Keratinocyte (primary cell): ENCODE data around the gene CHD2. TPM values are rescaled to one million over a fixed set of nuclear protein-coding genes. Genes with fewer than 3 reads are reported as not detected.

Source experiments
- DNase-seq: peaks from one replicate; pipeline ENCODE4 v3.0.0-alpha.2; 2011; ENCODE audit warnings: low read depth, missing footprints, low spot score
- FAIRE-seq: peaks from 2 replicates; lab custom pipeline; 2011; peaks lifted over from hg19 to GRCh38; lab: Jason Lieb, UNC
- H2AFZ ChIP-seq: 2 replicates; pipeline ENCODE4 v1.6.0; 2012; ENCODE audit warnings: low read length, control low read depth, inconsistent platforms; ENCODE audit not compliant: control insufficient read depth
- H3K27ac ChIP-seq: 2 replicates; pipeline ENCODE4 v1.5.1; 2011; ENCODE audit warnings: low read length; ENCODE audit not compliant: control insufficient read depth, insufficient read depth
- H3K27me3 ChIP-seq: 3 replicates; pipeline ENCODE4 v1.6.0; 2011; ENCODE audit warnings: low read length; ENCODE audit not compliant: control insufficient read depth, insufficient read depth; ENCODE audit errors: extremely low read depth
- H3K36me3 ChIP-seq, 2 experiments: 2 replicates in 1 of 2; 3 replicates in 1 of 2; pipeline ENCODE4 v1.5.1; 2011; ENCODE audit warnings: low read length in 2 of 2, mild to moderate bottlenecking in 1 of 2; ENCODE audit not compliant: control insufficient read depth in 2 of 2, insufficient read depth in 2 of 2; ENCODE audit errors: extremely low read depth in 1 of 2
- H3K4me1 ChIP-seq: 3 replicates; pipeline ENCODE4 v1.5.1; 2011; ENCODE audit warnings: low read length; ENCODE audit not compliant: control insufficient read depth, insufficient read depth; ENCODE audit errors: extremely low read depth
- H3K4me2 ChIP-seq: 3 replicates; pipeline ENCODE4 v1.6.0; 2011; ENCODE audit warnings: low read depth, low read length; ENCODE audit not compliant: control insufficient read depth, insufficient read depth; ENCODE audit errors: extremely low read depth
- H3K4me3 ChIP-seq, 3 experiments: fragments of 200-600 bp in 1 of 3; sonication (generic) in 1 of 3; 2 replicates in 2 of 3; 3 replicates in 1 of 3; pipeline ENCODE4 v1.5.1; 2011 to 2016; ENCODE audit warnings: low read length in 3 of 3, mild to moderate bottlenecking in 3 of 3, control low read depth in 2 of 3, inconsistent platforms in 1 of 3, low read depth in 1 of 3, mixed read lengths in 1 of 3, mixed run types in 1 of 3, moderate library complexity in 1 of 3; ENCODE audit not compliant: control insufficient read depth in 2 of 3, insufficient read depth in 2 of 3; ENCODE audit errors: extremely low read depth in 1 of 3
- H3K79me2 ChIP-seq: 2 replicates; pipeline ENCODE4 v1.6.0; 2012; ENCODE audit warnings: low read length; ENCODE audit not compliant: control insufficient read depth, insufficient read depth
- H3K9ac ChIP-seq: 3 replicates; pipeline ENCODE4 v1.6.0; 2011; ENCODE audit warnings: low read length; ENCODE audit not compliant: control insufficient read depth, insufficient read depth; ENCODE audit errors: extremely low read depth
- H3K9me1 ChIP-seq: 3 replicates; pipeline ENCODE4 v1.6.0; 2011; ENCODE audit warnings: low read length; ENCODE audit not compliant: control insufficient read depth, insufficient read depth; ENCODE audit errors: extremely low read depth
- H3K9me3 ChIP-seq: 2 replicates; pipeline ENCODE4 v1.5.1; 2012; ENCODE audit warnings: low read depth, low read length; ENCODE audit not compliant: control insufficient read depth
- H4K20me1 ChIP-seq: 3 replicates; pipeline ENCODE4 v1.6.0; 2011; ENCODE audit warnings: low read length; ENCODE audit not compliant: control insufficient read depth, insufficient read depth; ENCODE audit errors: extremely low read depth
- EZH2 ChIP-seq: IDR thresholded peaks from one replicate; pipeline ENCODE4 v1.6.1; 2012; ENCODE audit warnings: inconsistent platforms, mild to moderate bottlenecking, low read length, moderate library complexity
- dilution Hi-C: fragments of 300-500 bp; cut with MboI; formaldehyde crosslinking; loops from one replicate; pipeline ENCODE4 v1.7.0; 2020; ENCODE audit warnings: low sequenced_read_pairs; ENCODE audit not compliant: extremely low pct_ligation_motif_present
- polyA plus RNA-seq, 5 experiments: library from polyadenylated mRNA; depleted of rRNA in 3 of 5; stranded (reverse) in 3 of 5; stranded (forward) in 1 of 5; unstranded in 1 of 5; fragments of >200 nt; gene quantifications; 1 replicate in 1 of 5; 2 replicates in 3 of 5; 3 replicates in 1 of 5; pipeline versions ENCODE4 v1.2.1 to v1.2.3, GENCODE V29; 2011 to 2012; ENCODE audit warnings: missing spikeins in 2 of 5, low read depth in 1 of 5, low replicate concordance in 1 of 5
- TF ChIP-seq, protein P1 (sequence below), 3 experiments: IDR thresholded peaks in 1 of 3; conservative IDR thresholded peaks in 1 of 3; optimal IDR thresholded peaks in 1 of 3; 2 replicates in 2 of 3; 3 replicates in 1 of 3; pipeline versions ENCODE3 to v1.5.1; 2011; ENCODE audit warnings: low read length in 3 of 3, mild to moderate bottlenecking in 3 of 3, moderate library complexity in 2 of 3, control low read depth in 1 of 3, inconsistent platforms in 1 of 3; ENCODE audit not compliant: insufficient read depth in 2 of 3; ENCODE audit errors: extremely low read depth in 1 of 3

CHD2 gene
- polyA plus RNA-seq, 1 donor (not counting 4 experiments of a cell fraction or from before 2014, with no cell fraction given), result 62.0 TPM

DNA sequence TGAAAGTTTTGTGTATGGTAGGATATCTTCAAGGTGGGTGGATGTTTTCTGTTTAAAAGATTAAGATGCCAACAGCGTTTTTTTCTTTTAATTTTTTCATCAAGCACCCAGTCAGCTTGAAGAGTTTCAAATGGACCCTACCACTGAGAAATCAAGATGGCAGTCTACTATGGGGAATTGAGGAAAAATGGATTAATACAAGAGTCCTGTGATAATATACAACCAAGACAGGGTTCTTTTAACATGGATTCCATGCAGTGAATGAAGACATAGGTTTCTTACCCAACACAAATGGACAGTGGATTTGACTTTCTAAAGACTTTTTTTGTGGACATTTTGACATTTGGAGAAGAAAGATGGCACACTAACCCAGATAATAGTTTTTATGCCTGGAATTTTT lies 2.5 kb upstream of the CHD2 start:
- Histone ChIP-seq H4K20me1 (no peaks in the 10 kb centered on the region), H3K79me2 (peaks cover 91% of the 10 kb centered on the region), H3K9me1 (no peaks in the 10 kb centered on the region), H2AFZ (no peak overlapping the region), H3K4me2 (no peak overlapping the region), H3K9ac (no peak overlapping the region), H3K27ac (no peak overlapping the region), H3K9me3 (no peaks in the 10 kb centered on the region), H3K27me3 (no peaks in the 10 kb centered on the region), H3K4me3 (no peak overlapping the region), H3K4me1 (no peaks in the 10 kb centered on the region), H3K36me3 (peaks cover 0 to 8% of the 10 kb centered on the region in 2 experiments)
- dilution Hi-C loops, result no loop called here
- FAIRE-seq (no peak), DNase-seq (no peak)
- TF ChIP-seq EZH2, result no peak
- TF ChIP-seq, protein P1, sequence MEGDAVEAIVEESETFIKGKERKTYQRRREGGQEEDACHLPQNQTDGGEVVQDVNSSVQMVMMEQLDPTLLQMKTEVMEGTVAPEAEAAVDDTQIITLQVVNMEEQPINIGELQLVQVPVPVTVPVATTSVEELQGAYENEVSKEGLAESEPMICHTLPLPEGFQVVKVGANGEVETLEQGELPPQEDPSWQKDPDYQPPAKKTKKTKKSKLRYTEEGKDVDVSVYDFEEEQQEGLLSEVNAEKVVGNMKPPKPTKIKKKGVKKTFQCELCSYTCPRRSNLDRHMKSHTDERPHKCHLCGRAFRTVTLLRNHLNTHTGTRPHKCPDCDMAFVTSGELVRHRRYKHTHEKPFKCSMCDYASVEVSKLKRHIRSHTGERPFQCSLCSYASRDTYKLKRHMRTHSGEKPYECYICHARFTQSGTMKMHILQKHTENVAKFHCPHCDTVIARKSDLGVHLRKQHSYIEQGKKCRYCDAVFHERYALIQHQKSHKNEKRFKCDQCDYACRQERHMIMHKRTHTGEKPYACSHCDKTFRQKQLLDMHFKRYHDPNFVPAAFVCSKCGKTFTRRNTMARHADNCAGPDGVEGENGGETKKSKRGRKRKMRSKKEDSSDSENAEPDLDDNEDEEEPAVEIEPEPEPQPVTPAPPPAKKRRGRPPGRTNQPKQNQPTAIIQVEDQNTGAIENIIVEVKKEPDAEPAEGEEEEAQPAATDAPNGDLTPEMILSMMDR (optimal IDR thresholded peaks at IDR 0.05 in 1 of 3, IDR thresholded peaks at IDR 0.05 in 1 of 3, conservative IDR thresholded peaks at IDR 0.05 in 1 of 3; ENCODE audit: extremely low read depth in 1 of 3, insufficient read depth in 2 of 3, low read length in 3 of 3), result no peak

DNA sequence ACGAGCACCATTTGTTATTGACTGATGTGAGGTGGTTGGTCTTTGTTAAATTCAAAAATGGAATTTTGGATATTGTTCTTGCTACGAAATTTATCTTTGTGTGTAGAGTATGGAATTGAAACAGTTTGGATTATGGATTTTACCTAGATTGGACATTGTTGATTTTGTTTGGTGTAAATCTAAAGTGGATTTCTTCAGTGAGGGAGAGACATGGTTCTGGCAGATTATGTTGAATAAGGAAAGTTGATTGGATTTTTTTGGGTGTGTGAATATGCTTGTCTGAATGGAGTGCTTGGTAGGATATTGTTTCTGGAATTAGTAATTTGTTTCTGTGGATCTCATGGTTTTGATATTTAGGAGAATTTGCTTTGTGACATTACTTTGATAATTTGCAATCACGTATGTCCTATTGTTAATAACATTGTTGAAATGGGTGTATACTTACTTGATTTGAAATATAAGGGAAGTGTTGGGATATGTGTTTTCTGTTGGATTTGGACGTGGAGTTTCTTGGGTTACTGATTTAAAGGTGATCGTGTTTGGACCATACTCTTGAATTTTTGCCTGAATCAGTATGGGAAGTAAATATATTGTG lies 1.0 kb upstream of the CHD2 start:
- H3K4me3 ChIP-seq, result no peak overlapping the region
- H3K27ac ChIP-seq, result no peak overlapping the region
- no peaks in the 10 kb centered on the region for H3K9me3 ChIP-seq
- no peaks in the 10 kb centered on the region for H3K9me1 ChIP-seq
- DNase-seq, result no peak
- no peaks in the 10 kb centered on the region for H3K4me1 ChIP-seq
- TF ChIP-seq, protein P1 (optimal IDR thresholded peaks at IDR 0.05 in 1 of 3, IDR thresholded peaks at IDR 0.05 in 1 of 3, conservative IDR thresholded peaks at IDR 0.05 in 1 of 3; ENCODE audit: extremely low read depth in 1 of 3, insufficient read depth in 2 of 3, low read length in 3 of 3), result no peak
- no peak for TF ChIP-seq EZH2
- no peak overlapping the region for H3K4me2 ChIP-seq
- peaks cover 0 to 6% of the 10 kb centered on the region in 2 experiments for H3K36me3 ChIP-seq
- dilution Hi-C loops, result no loop called here
- peaks cover 90% of the 10 kb centered on the region for H3K79me2 ChIP-seq
- no peaks in the 10 kb centered on the region for H4K20me1 ChIP-seq
- no peak overlapping the region for H2AFZ ChIP-seq
- no peaks in the 10 kb centered on the region for H3K27me3 ChIP-seq
- FAIRE-seq, result no peak
- H3K9ac ChIP-seq, result no peak overlapping the region
